ENCODE data around the gene METTL17. TPM values are rescaled to one million over a fixed set of nuclear protein-coding genes. Genes with fewer than 3 reads are reported as not detected.
"Not testable (repeated sequence)": the region's sequence is repeated elsewhere in the genome, so short reads cannot be mapped to it uniquely, and the experiment has no call there.

Gene METTL17
- total RNA-seq, 1 experiment from 2014 or later, result 95.4 TPM

DNA sequence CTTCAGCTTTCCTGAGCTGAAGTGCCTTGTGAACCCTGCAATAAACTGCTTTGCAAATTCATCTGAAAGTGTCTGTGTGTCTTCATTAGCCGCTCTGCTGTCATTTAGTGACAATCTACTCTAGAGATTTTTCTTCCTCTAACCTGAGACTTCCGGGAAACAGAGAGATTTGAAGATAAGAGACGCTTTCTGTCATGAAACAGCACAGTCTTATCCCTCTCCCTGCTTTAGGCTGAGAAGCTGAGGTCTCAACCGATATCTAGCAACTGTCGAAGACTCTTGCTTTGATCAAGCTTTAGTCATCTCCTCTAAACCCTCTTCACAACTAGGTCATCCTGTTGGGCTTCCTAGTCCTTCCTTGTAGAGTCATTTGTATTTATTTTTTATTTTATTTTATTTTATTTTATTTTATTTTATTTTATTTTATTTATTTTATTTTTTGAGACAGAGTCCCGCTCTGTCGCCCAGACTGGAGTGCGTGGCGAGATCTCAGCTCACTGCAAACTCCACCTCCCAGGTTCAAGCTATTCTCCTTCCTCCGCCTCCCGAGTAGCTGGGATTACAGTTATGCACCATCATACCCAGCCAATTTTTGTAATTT, 33.3 kb upstream of the METTL17 start:
- POLR2A ChIA-PET (ENCODE audit: low non-redundant PET), result no interaction called here
- CTCF ChIA-PET, result no interaction called here
- H3K4me1 ChIP-seq (ENCODE audit: insufficient read depth, low read length, poor library complexity, severe bottlenecking), result peaks cover 2% of the 10 kb centered on the region

DNA sequence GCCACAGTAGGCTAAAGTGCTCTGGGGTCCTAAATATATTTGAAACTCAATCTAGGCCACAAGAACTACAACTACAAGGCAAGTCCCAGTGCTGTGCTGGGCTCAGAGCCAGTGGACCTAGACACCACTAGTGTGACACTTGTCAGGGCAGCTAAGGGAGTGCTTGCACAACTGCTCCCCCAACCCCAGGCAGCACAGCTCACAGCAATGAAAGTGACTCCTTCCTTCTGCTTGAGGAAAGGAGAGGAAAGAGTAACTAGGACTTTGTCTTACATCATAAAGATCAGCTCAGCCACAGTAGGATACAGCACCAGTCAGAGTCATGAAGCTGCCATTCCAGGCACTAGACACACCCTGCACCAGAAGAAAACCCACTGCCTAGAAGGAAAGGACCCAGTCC, 30.8 kb upstream of the METTL17 start:
- H3K9me3 ChIP-seq (ENCODE audit: low read depth, low read length, poor library complexity, severe bottlenecking); H3K4me3 ChIP-seq (ENCODE audit: low read depth, low read length, poor library complexity, severe bottlenecking); H3K27ac ChIP-seq (ENCODE audit: low read depth, low read length, poor library complexity, severe bottlenecking); H3K27me3 ChIP-seq (replicated peaks; ENCODE audit: insufficient read depth, low read depth, low read length, poor library complexity); DNase-seq (ENCODE audit: low spot score); intact Hi-C loops (cut with micrococcal nuclease; ENCODE audit: unreplicated experiment); BruUV-seq (replicated peaks); POLR2A ChIA-PET (ENCODE audit: low non-redundant PET); H3K4me1 ChIP-seq (ENCODE audit: insufficient read depth, low read length, poor library complexity, severe bottlenecking); H3K36me3 ChIP-seq (ENCODE audit: insufficient read depth, low read length, poor library complexity, severe bottlenecking): not testable (repeated sequence)
- CTCF ChIA-PET, result interaction anchor here (1.3 kb wide), 1 partner anchor 12 kb away, joined by 3 read pairs; no protein-coding TSS in a partner anchor

More for the DNA sequence above, 33.3 kb upstream of the METTL17 start:
- DNase-seq (ENCODE audit: low spot score), result no peak
- H3K4me3 ChIP-seq (ENCODE audit: low read depth, low read length, poor library complexity, severe bottlenecking), result no peak overlapping the region
- BruUV-seq (replicated peaks), result no TSS peak
- H3K36me3 ChIP-seq (ENCODE audit: insufficient read depth, low read length, poor library complexity, severe bottlenecking), result no peaks in the 10 kb centered on the region
- intact Hi-C loops (cut with micrococcal nuclease; ENCODE audit: unreplicated experiment), result no loop called here
- H3K9me3 ChIP-seq (ENCODE audit: low read depth, low read length, poor library complexity, severe bottlenecking), result no peaks in the 10 kb centered on the region
- H3K27ac ChIP-seq (ENCODE audit: low read depth, low read length, poor library complexity, severe bottlenecking), result no peak overlapping the region
- H3K27me3 ChIP-seq (replicated peaks; ENCODE audit: insufficient read depth, low read depth, low read length, poor library complexity), result no peaks in the 10 kb centered on the region
- TF ChIP-seq EZH2 (IDR thresholded peaks at IDR 0.05; ENCODE audit: borderline replicate concordance, low read depth, low read length, poor library complexity, severe bottlenecking), result no peak
- TF ChIP-seq, protein P1, sequence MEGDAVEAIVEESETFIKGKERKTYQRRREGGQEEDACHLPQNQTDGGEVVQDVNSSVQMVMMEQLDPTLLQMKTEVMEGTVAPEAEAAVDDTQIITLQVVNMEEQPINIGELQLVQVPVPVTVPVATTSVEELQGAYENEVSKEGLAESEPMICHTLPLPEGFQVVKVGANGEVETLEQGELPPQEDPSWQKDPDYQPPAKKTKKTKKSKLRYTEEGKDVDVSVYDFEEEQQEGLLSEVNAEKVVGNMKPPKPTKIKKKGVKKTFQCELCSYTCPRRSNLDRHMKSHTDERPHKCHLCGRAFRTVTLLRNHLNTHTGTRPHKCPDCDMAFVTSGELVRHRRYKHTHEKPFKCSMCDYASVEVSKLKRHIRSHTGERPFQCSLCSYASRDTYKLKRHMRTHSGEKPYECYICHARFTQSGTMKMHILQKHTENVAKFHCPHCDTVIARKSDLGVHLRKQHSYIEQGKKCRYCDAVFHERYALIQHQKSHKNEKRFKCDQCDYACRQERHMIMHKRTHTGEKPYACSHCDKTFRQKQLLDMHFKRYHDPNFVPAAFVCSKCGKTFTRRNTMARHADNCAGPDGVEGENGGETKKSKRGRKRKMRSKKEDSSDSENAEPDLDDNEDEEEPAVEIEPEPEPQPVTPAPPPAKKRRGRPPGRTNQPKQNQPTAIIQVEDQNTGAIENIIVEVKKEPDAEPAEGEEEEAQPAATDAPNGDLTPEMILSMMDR (conservative IDR thresholded peaks at IDR 0.05; ENCODE audit: low read depth, low read length), result no peak

DNA sequence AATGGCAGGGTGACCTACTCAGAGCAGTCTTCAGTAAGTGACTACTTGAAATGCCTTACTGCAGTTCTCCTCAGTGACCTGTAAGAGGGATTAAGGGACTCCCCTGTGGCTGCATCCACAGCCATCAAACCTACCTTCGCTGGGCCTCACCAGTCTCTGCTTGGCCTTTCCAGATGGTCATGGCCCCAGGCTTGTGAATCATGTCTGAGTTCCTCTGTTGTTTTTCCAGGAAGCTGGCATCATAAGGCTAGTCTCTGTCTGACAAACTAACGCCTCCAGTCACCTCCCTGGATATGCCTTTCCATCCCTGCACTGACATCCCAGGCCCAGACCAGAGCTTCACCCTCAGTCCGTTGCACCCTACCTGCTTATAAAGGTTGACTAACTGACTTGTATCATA, 20.4 kb upstream of the METTL17 start:
- H3K27ac ChIP-seq (ENCODE audit: low read depth, low read length, poor library complexity, severe bottlenecking), result no peak overlapping the region
- DNase-seq (ENCODE audit: low spot score), result no peak
- H3K36me3 ChIP-seq (ENCODE audit: insufficient read depth, low read length, poor library complexity, severe bottlenecking), result no peaks in the 10 kb centered on the region
- ChIA-PET POLR2A (ENCODE audit: low non-redundant PET) (no interaction called here), CTCF (no interaction called here)
- TF ChIP-seq, protein P1 (conservative IDR thresholded peaks at IDR 0.05; ENCODE audit: low read depth, low read length), result no peak
- TF ChIP-seq EZH2 (IDR thresholded peaks at IDR 0.05; ENCODE audit: borderline replicate concordance, low read depth, low read length, poor library complexity, severe bottlenecking), result no peak
- peaks cover 3% of the 10 kb centered on the region for H3K4me1 ChIP-seq (ENCODE audit: insufficient read depth, low read length, poor library complexity, severe bottlenecking)
- no peaks in the 10 kb centered on the region for H3K9me3 ChIP-seq (ENCODE audit: low read depth, low read length, poor library complexity, severe bottlenecking)
- BruUV-seq (replicated peaks), result no TSS peak
- intact Hi-C loops (cut with micrococcal nuclease; ENCODE audit: unreplicated experiment), result no loop called here
- H3K27me3 ChIP-seq (replicated peaks; ENCODE audit: insufficient read depth, low read depth, low read length, poor library complexity), result no peaks in the 10 kb centered on the region
- H3K4me3 ChIP-seq (ENCODE audit: low read depth, low read length, poor library complexity, severe bottlenecking), result no peak overlapping the region

DNA sequence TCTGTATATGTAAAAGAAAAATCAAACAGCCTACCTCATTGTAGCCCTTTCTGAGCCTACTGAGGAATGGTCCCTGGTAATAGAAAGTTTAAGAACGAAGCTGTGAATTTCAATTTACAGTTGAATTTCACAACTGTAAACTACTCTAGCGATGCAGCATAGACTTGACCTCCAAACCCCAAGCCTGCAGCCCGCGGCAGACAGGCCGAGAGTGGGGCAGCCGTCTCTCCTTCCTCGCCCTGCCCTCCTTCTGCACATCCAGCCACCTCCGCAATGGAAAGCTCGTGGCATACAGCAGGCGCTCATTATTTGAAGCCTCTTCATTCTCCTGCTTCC, 19.2 kb upstream of the METTL17 start:
- TF ChIP-seq, protein P1 (conservative IDR thresholded peaks at IDR 0.05; ENCODE audit: low read depth, low read length), result no peak
- no peak for TF ChIP-seq EZH2 (IDR thresholded peaks at IDR 0.05; ENCODE audit: borderline replicate concordance, low read depth, low read length, poor library complexity, severe bottlenecking)
- H3K36me3 ChIP-seq (ENCODE audit: insufficient read depth, low read length, poor library complexity, severe bottlenecking), result no peaks in the 10 kb centered on the region
- no peak for DNase-seq (ENCODE audit: low spot score)
- BruUV-seq (replicated peaks), result no TSS peak
- intact Hi-C loops (cut with micrococcal nuclease; ENCODE audit: unreplicated experiment), result loop anchor here (2.0 to 5.0 kb wide), 2 partner anchors 98 to 338 kb away; no protein-coding TSS in a partner anchor
- ChIA-PET CTCF (interaction anchor here (0.6 to 2.0 kb wide), 22 partner anchors 8 to 555 kb away, joined by 3 to 21 read pairs (median 4); no protein-coding TSS in a partner anchor), POLR2A (ENCODE audit: low non-redundant PET) (interaction anchor here (0.5 to 0.6 kb wide), 2 partner anchors 9 to 285 kb away, joined by 4 read pairs; no protein-coding TSS in a partner anchor)
- peak overlapping the region; percentile 58 for H3K4me3 ChIP-seq (ENCODE audit: low read depth, low read length, poor library complexity, severe bottlenecking)
- H3K27ac ChIP-seq (ENCODE audit: low read depth, low read length, poor library complexity, severe bottlenecking), result no peak overlapping the region
- no peaks in the 10 kb centered on the region for H3K9me3 ChIP-seq (ENCODE audit: low read depth, low read length, poor library complexity, severe bottlenecking)
- H3K4me1 ChIP-seq (ENCODE audit: insufficient read depth, low read length, poor library complexity, severe bottlenecking), result peaks cover 3% of the 10 kb centered on the region
- no peaks in the 10 kb centered on the region for H3K27me3 ChIP-seq (replicated peaks; ENCODE audit: insufficient read depth, low read depth, low read length, poor library complexity)
